GM10266 (cell line): ENCODE data around the gene NYAP1.

Experiments used
- DNase-seq: peaks from one replicate; pipeline ENCODE4 v3.0.0; 2012; ENCODE audit errors: extremely low spot score
- CTCF ChIP-seq: IDR thresholded peaks from 2 replicates; pipeline ENCODE4 v1.5.1; 2012; ENCODE audit warnings: mild to moderate bottlenecking, low read depth; ENCODE audit not compliant: control insufficient read depth, insufficient read depth; ENCODE audit errors: missing control alignments

Gene NYAP1

GRCh38 chr7:100455206-100455605 lies 28.5 kb upstream of the NYAP1 start:
- TF ChIP-seq CTCF, result no peak
- DNase-seq, result no peak

- no peak for DNase-seq
- no peak for TF ChIP-seq CTCF
Observed at GRCh38 chr7:100456562-100456961, 27.2 kb upstream of the NYAP1 start.

GRCh38 chr7:100457033-100457432 lies 26.7 kb upstream of the NYAP1 start:
- no peak for DNase-seq
- no peak for TF ChIP-seq CTCF

GRCh38 chr7:100464210-100464660 lies 19.5 kb upstream of the NYAP1 start, which contains the start of gene SPACDR:
Gene SPACDR (minus strand): TSS chr7:100464260. CDS start chr7:100464025, 235 bp downstream.
- TF ChIP-seq CTCF, result no peak

GRCh38 chr7:100464791-100465190 lies 18.9 kb upstream of the NYAP1 start:
- TF ChIP-seq CTCF, result no peak
- DNase-seq, result no peak

More at GRCh38 chr7:100464210-100464660, 19.5 kb upstream of the NYAP1 start, which contains the start of gene SPACDR:
- DNase-seq, result no peak

GRCh38 chr7:100465299-100465698 lies 18.4 kb upstream of the NYAP1 start:
- no peak for DNase-seq
- TF ChIP-seq CTCF, result no peak

- DNase-seq, result no peak
- peak; percentile 30 for TF ChIP-seq CTCF
Observed at GRCh38 chr7:100465702-100466311, 17.9 kb upstream of the NYAP1 start.
